Measurements from ENCODE around the gene CYP27B1.

CYP27B1 gene

GRCh38 chr12:57771873-57772428, 5.1 kb upstream of the CYP27B1 start, which contains the start of gene METTL1:
TSS of gene METTL1 (minus strand) at chr12:57772105. CDS start at chr12:57772083, 22 bp downstream.
- peak within 1 kb of the TSS; percentile 99 for H3K4me3 ChIP-seq (ENCODE audit: low read length)
- DNase-seq (ENCODE audit: low read depth), result peak; percentile 94
- TF ChIP-seq CTCF (conservative IDR thresholded peaks at IDR 0.05; ENCODE audit: low read length), result no peak

- H3K4me3 ChIP-seq (ENCODE audit: low read length), result peak overlapping the region; percentile 99
- no peak for TF ChIP-seq CTCF (conservative IDR thresholded peaks at IDR 0.05; ENCODE audit: low read length)
- DNase-seq (ENCODE audit: low read depth), result peak; percentile 85
Measured at GRCh38 chr12:57771236-57771872, 4.5 kb upstream of the CYP27B1 start.

- no peak for TF ChIP-seq CTCF (conservative IDR thresholded peaks at IDR 0.05; ENCODE audit: low read length)
- no peak for DNase-seq (ENCODE audit: low read depth)
- H3K4me3 ChIP-seq (ENCODE audit: low read length), result no peak overlapping the region
Measured at GRCh38 chr12:57770734-57771133, 3.9 kb upstream of the CYP27B1 start.

- DNase-seq (ENCODE audit: low read depth), result no peak
- no peak overlapping the region for H3K4me3 ChIP-seq (ENCODE audit: low read length)
- no peak for TF ChIP-seq CTCF (conservative IDR thresholded peaks at IDR 0.05; ENCODE audit: low read length)
Measured at GRCh38 chr12:57769594-57769993, 2.7 kb upstream of the CYP27B1 start.

GRCh38 chr12:57767876-57768275, 998 bp upstream of the CYP27B1 start:
- DNase-seq (ENCODE audit: low read depth), result no peak
- TF ChIP-seq CTCF (conservative IDR thresholded peaks at IDR 0.05; ENCODE audit: low read length), result no peak
- no peak overlapping the region for H3K4me3 ChIP-seq (ENCODE audit: low read length)

GRCh38 chr12:57767305-57767698, 424 bp upstream of the CYP27B1 start:
- no peak for DNase-seq (ENCODE audit: low read depth)
- no peak overlapping the region for H3K4me3 ChIP-seq (ENCODE audit: low read length)
- no peak for TF ChIP-seq CTCF (conservative IDR thresholded peaks at IDR 0.05; ENCODE audit: low read length)

All from AG10803 (cell line).